Activated CD4-positive, alpha-beta memory T cell treated with anti-CD3 and anti-CD28 coated beads, Interleukin-2, amount 10 ng/mL, durations not matched to agents 7 days and 5 days (primary cell): ENCODE measurements around the gene TOR1AIP2. TPM values are rescaled to one million over a fixed set of nuclear protein-coding genes. Genes with fewer than 3 reads are reported as not detected.
"Not testable (repeated sequence)": the region's sequence is repeated elsewhere in the genome, so short reads cannot be mapped to it uniquely, and the experiment has no call there.

Experiments
- CTCF ChIA-PET: fragments of 350-600 bp; sonication (Branson Sonifier 250); formaldehyde crosslinking; loops from one replicate; lab custom pipeline; 2021; ENCODE audit warnings: antibody characterized with exemption, inconsistent platforms; lab: Charles Lee
- POLR2A ChIA-PET: fragments of 350-600 bp; sonication (Branson Sonifier 250); formaldehyde crosslinking; loops from one replicate; lab custom pipeline; 2021; ENCODE audit warnings: antibody characterized with exemption; lab: Charles Lee
- DNase-seq: peaks from one replicate; pipeline ENCODE4 v3.0.0-alpha.2; 2020
- H3K27ac Mint-ChIP-seq: one replicate; pipeline ENCODE4 v1.8.0; 2021; ENCODE audit warnings: mild to moderate bottlenecking, mixed read lengths
- H3K27me3 Mint-ChIP-seq: one replicate; pipeline ENCODE4 v1.8.0; 2021; ENCODE audit warnings: mixed read lengths
- H3K36me3 Mint-ChIP-seq: one replicate; pipeline ENCODE4 v1.8.0; 2021; ENCODE audit warnings: low read depth, mixed read lengths
- H3K4me1 Mint-ChIP-seq: one replicate; pipeline ENCODE4 v1.8.0; 2021; ENCODE audit warnings: mixed read lengths
- H3K4me3 Mint-ChIP-seq: one replicate; pipeline ENCODE4 v1.8.0; 2021; ENCODE audit warnings: mild to moderate bottlenecking, mixed read lengths
- H3K9me3 Mint-ChIP-seq: one replicate; pipeline ENCODE4 v1.8.0; 2021; ENCODE audit warnings: mixed read lengths
- total RNA-seq, 2 experiments: library from RNA; stranded (reverse); gene quantifications; one replicate each; pipeline ENCODE4 v1.2.3, GENCODE V29; 2021

The TOR1AIP2 gene
- total RNA-seq, 2 experiments from 2014 or later, result 44.5 to 45.7 TPM

- no peak for DNase-seq
- POLR2A ChIA-PET, result interaction anchor here (1.2 kb wide), 1 partner anchor 10 kb away, joined by 3 read pairs; the partner anchor contains the start of gene TOR1AIP1
- CTCF ChIA-PET, result interaction anchor here (0.6 to 1.4 kb wide), 2 partner anchors 8 to 9 kb away, joined by 4 to 5 read pairs; no protein-coding TSS in a partner anchor
Measured at GRCh38 chr1:179871940-179872339, 5.7 kb downstream of the TOR1AIP2 start.

GRCh38 chr1:179870870-179871269, 6.7 kb downstream of the TOR1AIP2 start:
- no peaks in the 10 kb centered on the region for H3K27me3 Mint-ChIP-seq
- H3K36me3 Mint-ChIP-seq, result peaks cover 31% of the 10 kb centered on the region
- H3K4me1 Mint-ChIP-seq, result peaks cover 25% of the 10 kb centered on the region
- ChIA-PET POLR2A (no interaction called here), CTCF (interaction anchor here (7.3 kb wide), 1 partner anchor 308 kb away, joined by 88 read pairs; no protein-coding TSS in a partner anchor)
- H3K9me3 Mint-ChIP-seq, result no peaks in the 10 kb centered on the region
- no peak overlapping the region for H3K4me3 Mint-ChIP-seq
- no peak for DNase-seq
- no peak overlapping the region for H3K27ac Mint-ChIP-seq

More at GRCh38 chr1:179871940-179872339, 5.7 kb downstream of the TOR1AIP2 start:
- H3K4me3 Mint-ChIP-seq, result no peak overlapping the region
- H3K27ac Mint-ChIP-seq, result no peak overlapping the region
- no peaks in the 10 kb centered on the region for H3K9me3 Mint-ChIP-seq
- peaks cover 31% of the 10 kb centered on the region for H3K36me3 Mint-ChIP-seq
- peaks cover 32% of the 10 kb centered on the region for H3K4me1 Mint-ChIP-seq
- no peaks in the 10 kb centered on the region for H3K27me3 Mint-ChIP-seq

DNA sequence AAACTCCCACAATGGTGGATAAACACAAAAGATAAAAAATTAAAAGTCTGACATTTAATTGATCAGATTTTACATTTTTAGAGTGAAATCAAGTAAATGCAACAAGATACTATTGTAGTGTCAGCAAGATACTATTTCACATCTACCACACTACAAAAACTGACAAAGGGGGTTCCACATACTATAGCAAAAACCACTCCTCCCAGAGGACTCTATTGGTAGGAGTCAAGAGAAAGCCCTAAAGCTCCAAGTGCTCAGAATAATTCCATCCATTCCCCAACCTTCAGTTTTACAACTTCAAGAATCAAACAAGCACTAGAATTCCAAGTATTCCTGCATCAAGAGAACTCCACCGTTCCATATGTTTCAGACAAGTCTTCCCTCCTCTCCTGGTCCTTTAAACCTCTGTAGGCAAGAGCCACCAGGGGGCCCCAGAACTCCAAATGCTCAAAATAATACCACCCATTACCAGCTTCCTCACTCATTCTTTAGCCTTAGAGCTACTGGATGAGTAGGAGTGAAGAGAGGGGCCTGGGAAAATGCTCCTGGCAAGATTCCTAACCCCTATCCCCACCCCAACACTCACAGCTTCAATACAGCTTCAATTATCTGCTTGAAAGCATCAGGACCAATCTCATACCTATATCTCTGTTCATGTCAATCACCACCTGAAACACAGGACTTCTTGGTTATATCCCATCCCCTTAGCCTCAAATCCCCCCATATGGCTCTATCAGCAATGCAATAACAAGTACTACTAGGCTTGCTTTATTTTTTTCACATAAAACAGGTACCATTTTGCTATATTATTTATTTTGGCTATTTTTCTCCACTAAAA, 9.9 kb downstream of the TOR1AIP2 start:
- Mint-ChIP-seq H3K4me1 (peaks cover 8% of the 10 kb centered on the region), H3K36me3 (peaks cover 40% of the 10 kb centered on the region), H3K4me3 (no peak overlapping the region), H3K27ac (no peak overlapping the region), H3K27me3 (no peaks in the 10 kb centered on the region), H3K9me3 (no peaks in the 10 kb centered on the region)
- ChIA-PET POLR2A (interaction anchor here (1.0 to 2.5 kb wide), 4 partner anchors 9 to 86 kb away, joined by 3 to 13 read pairs (median 6); partner anchors contain the start of genes TOR1AIP1 and TOR1AIP2), CTCF (interaction anchor here (0.6 to 7.3 kb wide), 15 partner anchors 8 to 311 kb away, joined by 3 to 88 read pairs (median 4); no protein-coding TSS in a partner anchor)
- peak; percentile 53 for DNase-seq

DNA sequence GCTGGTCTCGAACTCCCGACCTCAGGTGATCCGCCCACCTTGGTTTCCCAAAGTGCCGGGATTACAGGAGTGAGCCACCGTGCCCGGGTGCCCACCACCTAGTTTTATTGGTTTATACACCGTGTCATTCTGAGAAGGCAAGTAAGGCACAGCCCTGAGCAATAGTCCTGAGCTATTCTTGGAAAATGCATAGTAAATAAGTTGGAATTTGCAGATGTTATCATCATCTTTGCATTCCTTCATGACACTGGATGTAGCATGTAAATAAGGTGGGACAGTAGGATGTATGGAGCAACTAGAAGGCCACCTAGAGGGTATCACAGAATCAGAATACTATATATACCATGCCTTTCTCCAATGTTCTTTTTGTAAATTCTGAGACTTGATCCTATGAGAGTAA, 11.0 kb downstream of the TOR1AIP2 start:
- DNase-seq, result no peak
- CTCF ChIA-PET, result interaction anchor here (0.6 to 7.3 kb wide), 3 partner anchors 28 to 313 kb away, joined by 5 to 88 read pairs (median 7); no protein-coding TSS in a partner anchor
- Mint-ChIP-seq H3K27ac (no peak overlapping the region), H3K9me3 (no peaks in the 10 kb centered on the region), H3K36me3 (peaks cover 42% of the 10 kb centered on the region), H3K4me3 (no peak overlapping the region), H3K4me1 (peaks cover 2% of the 10 kb centered on the region), H3K27me3 (no peaks in the 10 kb centered on the region)
- POLR2A ChIA-PET, result interaction anchor here (1.5 to 1.6 kb wide), 2 partner anchors 17 to 87 kb away, joined by 5 read pairs; no protein-coding TSS in a partner anchor

DNA sequence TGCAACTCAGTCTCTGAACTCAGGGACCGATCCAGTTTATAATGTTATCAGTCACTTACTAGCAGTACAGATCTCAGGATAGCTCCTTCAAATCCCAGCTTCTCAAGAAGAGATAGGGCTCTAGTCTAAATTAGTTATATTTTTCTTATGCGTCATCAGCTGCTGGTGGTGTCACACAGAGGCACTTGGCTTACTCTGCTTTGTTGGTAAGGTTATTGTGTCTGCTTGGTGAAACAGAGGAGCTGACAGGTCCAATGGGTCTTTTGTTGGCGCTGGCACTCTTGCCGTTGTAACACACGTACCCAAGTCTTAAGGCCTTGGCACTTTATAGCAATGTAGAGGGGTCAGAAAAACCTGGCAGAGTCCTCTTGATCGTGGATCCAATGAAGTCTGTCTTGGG, 12.2 kb downstream of the TOR1AIP2 start:
- Mint-ChIP-seq H3K4me3 (no peak overlapping the region), H3K9me3 (no peaks in the 10 kb centered on the region), H3K27me3 (no peaks in the 10 kb centered on the region), H3K4me1 (peaks cover 3% of the 10 kb centered on the region), H3K27ac (no peak overlapping the region), H3K36me3 (peaks cover 47% of the 10 kb centered on the region)
- ChIA-PET POLR2A (interaction anchor here (1.6 kb wide), 1 partner anchor 18 kb away, joined by 5 read pairs; no protein-coding TSS in a partner anchor), CTCF (interaction anchor here (1.0 to 7.3 kb wide), 5 partner anchors 51 to 314 kb away, joined by 3 to 88 read pairs (median 4); no protein-coding TSS in a partner anchor)
- no peak for DNase-seq

DNA sequence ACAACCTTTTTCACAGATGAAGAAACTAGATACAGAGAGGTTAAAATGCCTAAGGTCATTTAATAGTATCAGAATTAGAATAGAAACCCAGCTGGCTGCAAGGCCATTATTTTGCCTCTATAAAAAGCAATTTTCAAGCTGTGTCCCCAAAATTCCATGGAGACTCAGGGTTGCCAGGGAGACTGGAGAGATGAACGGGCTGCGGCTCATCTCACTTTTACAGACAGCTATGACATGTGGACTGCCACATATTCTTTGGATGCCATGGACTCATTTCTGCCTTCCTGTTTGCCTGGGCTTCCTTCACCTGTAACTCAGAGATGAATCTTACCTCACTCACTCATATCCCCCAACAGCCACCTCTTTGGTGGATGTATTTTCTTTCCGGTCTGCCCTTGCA, 17.0 kb downstream of the TOR1AIP2 start:
- no peaks in the 10 kb centered on the region for H3K9me3 Mint-ChIP-seq
- H3K4me1 Mint-ChIP-seq, result peaks cover 1% of the 10 kb centered on the region
- H3K4me3 Mint-ChIP-seq, result no peak overlapping the region
- ChIA-PET POLR2A (interaction anchor here (1.0 kb wide), 1 partner anchor 17 kb away, joined by 3 read pairs; the partner anchor contains the start of gene TOR1AIP2), CTCF (interaction anchor here (1.5 kb wide), 2 partner anchors 9 to 46 kb away, joined by 3 read pairs; no protein-coding TSS in a partner anchor)
- no peaks in the 10 kb centered on the region for H3K27me3 Mint-ChIP-seq
- peaks cover 53% of the 10 kb centered on the region for H3K36me3 Mint-ChIP-seq
- no peak overlapping the region for H3K27ac Mint-ChIP-seq
- DNase-seq, result no peak

- CTCF ChIA-PET, result no interaction called here
- H3K27me3 Mint-ChIP-seq, result no peaks in the 10 kb centered on the region
- no peak overlapping the region for H3K4me3 Mint-ChIP-seq
Measured at GRCh38 chr1:179857009-179857408, 20.6 kb downstream of the TOR1AIP2 start.

GRCh38 chr1:179856296-179856695, 21.3 kb downstream of the TOR1AIP2 start:
- Mint-ChIP-seq H3K9me3 (no peaks in the 10 kb centered on the region), H3K4me3 (no peak overlapping the region), H3K27me3 (no peaks in the 10 kb centered on the region), H3K4me1 (peaks cover 3% of the 10 kb centered on the region), H3K27ac (no peak overlapping the region), H3K36me3 (peaks cover 40% of the 10 kb centered on the region)
- CTCF ChIA-PET, result interaction anchor here (1.4 kb wide), 1 partner anchor 150 kb away, joined by 3 read pairs; no protein-coding TSS in a partner anchor
- DNase-seq, result no peak
- POLR2A ChIA-PET, result no interaction called here

More at GRCh38 chr1:179857009-179857408, 20.6 kb downstream of the TOR1AIP2 start:
- DNase-seq, result no peak
- Mint-ChIP-seq H3K4me1 (peaks cover 3% of the 10 kb centered on the region), H3K36me3 (peaks cover 40% of the 10 kb centered on the region), H3K9me3 (no peaks in the 10 kb centered on the region), H3K27ac (no peak overlapping the region)
- POLR2A ChIA-PET, result interaction anchor here (0.7 kb wide), 1 partner anchor 637 kb away, joined by 3 read pairs; no protein-coding TSS in a partner anchor

DNA sequence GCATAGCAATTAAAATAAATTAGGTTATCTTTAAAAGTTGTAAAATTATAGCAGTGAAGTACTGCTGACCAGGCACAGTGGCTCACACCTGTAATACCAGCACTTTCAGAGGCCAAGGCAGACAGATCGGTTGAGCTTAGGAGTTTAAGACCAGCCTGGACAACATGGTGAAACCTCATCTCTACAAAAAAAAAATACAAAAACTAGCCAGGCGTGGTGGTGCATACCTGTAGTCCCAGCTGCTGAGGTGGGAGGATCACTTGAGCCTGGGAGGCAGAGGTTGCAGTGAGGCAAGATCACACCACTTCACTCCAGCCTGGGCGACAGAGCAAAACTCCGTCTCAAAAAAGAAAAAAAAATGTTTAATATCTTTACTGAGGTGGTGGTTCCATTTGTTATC, 21.8 kb downstream of the TOR1AIP2 start:
- H3K4me1 Mint-ChIP-seq, H3K27ac Mint-ChIP-seq, POLR2A ChIA-PET, H3K27me3 Mint-ChIP-seq, H3K4me3 Mint-ChIP-seq, DNase-seq, H3K9me3 Mint-ChIP-seq: not testable (repeated sequence)
- CTCF ChIA-PET, result interaction anchor here (1.4 kb wide), 1 partner anchor 149 kb away, joined by 3 read pairs; no protein-coding TSS in a partner anchor
- peaks cover 41% of the 10 kb centered on the region for H3K36me3 Mint-ChIP-seq

DNA sequence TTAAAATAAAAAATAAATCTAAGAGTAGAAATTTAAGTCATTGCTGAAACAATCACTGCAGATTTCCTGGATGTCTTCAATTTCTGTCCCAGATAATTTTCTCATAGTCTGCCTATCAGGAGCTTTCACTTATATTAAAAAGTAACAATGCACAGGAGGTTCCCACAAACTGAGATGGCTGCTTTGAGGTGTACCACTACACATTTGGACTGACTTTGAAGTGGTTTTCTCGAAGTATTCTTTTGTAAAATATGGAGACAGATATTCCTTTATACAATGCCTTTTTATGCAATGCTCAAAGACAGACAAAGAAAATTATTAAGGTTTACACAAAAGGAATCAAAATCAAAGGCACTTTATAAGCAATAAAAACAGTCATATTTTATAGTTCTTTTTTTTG, 24.5 kb downstream of the TOR1AIP2 start:
- no peaks in the 10 kb centered on the region for H3K9me3 Mint-ChIP-seq

DNA sequence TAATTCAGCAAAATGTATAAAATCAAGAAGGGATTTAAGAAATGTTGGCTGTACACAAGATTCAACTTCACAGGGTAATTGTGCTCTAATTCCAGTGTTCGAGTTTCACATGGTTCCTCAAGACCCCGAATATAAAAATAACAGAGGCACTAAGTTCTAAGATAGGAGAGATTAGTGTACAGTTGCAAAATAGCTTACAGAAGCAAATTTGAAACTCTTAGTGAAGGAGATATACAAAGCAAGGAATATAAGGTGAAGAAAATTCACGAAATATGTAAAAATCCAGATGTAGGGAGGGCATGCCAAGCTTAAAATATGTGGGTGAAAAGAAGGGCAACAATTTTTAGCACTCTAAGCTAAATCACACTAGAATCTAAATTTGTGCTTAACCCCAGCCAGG, 29.4 kb downstream of the TOR1AIP2 start:
- Mint-ChIP-seq H3K4me3 (no peak overlapping the region), H3K27ac (no peak overlapping the region), H3K4me1 (peaks cover 2% of the 10 kb centered on the region), H3K36me3 (peaks cover 49% of the 10 kb centered on the region), H3K27me3 (no peaks in the 10 kb centered on the region), H3K9me3 (no peaks in the 10 kb centered on the region)
- ChIA-PET CTCF (interaction anchor here (1.7 to 2.2 kb wide), 2 partner anchors 38 to 321 kb away, joined by 5 read pairs; no protein-coding TSS in a partner anchor), POLR2A (no interaction called here)
- no peak for DNase-seq

More for the DNA sequence above, 24.5 kb downstream of the TOR1AIP2 start:
- ChIA-PET POLR2A (no interaction called here), CTCF (interaction anchor here (0.8 to 1.6 kb wide), 4 partner anchors 15 to 147 kb away, joined by 3 to 7 read pairs (median 4); no protein-coding TSS in a partner anchor)
- peaks cover 2% of the 10 kb centered on the region for H3K4me1 Mint-ChIP-seq
- no peak overlapping the region for H3K4me3 Mint-ChIP-seq
- no peak overlapping the region for H3K27ac Mint-ChIP-seq
- DNase-seq, result no peak
- H3K36me3 Mint-ChIP-seq, result peaks cover 50% of the 10 kb centered on the region
- no peaks in the 10 kb centered on the region for H3K27me3 Mint-ChIP-seq

DNA sequence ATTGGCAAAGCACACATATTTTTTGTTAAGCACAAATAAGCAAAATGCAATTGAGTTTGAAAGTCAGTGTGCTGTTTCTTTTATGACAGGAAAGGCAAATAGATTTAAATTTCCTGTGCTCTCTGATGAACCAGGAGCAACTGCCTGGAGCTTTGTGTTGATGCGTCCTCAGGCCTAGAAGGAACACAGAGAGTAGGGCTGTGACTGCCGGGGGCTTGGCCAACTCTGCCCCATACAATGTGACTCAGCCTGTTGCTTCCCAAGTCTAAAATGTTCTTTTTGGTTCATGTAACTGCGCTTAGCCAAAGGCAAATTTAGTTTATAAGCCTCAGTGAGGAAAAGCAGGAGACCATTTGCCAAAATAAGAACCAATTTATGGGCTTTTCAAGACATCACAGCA, 37.5 kb downstream of the TOR1AIP2 start:
- H3K27me3 Mint-ChIP-seq, result no peaks in the 10 kb centered on the region
- no peak overlapping the region for H3K4me3 Mint-ChIP-seq
- DNase-seq, result no peak
- H3K9me3 Mint-ChIP-seq, result no peaks in the 10 kb centered on the region
- H3K4me1 Mint-ChIP-seq, result no peaks in the 10 kb centered on the region
- H3K27ac Mint-ChIP-seq, result no peak overlapping the region
- H3K36me3 Mint-ChIP-seq, result peaks cover 8% of the 10 kb centered on the region
- ChIA-PET POLR2A (no interaction called here), CTCF (interaction anchor here (1.0 kb wide), 1 partner anchor 25 kb away, joined by 3 read pairs; no protein-coding TSS in a partner anchor)
